Activated CD4-positive, alpha-beta T cell treated with anti-CD3 and anti-CD28 coated beads, Interleukin-2, amount 50 U/mL, for 16 hours (primary cell): ENCODE data around the gene RNPS1.
"Not testable (repeated sequence)": the region's sequence is repeated elsewhere in the genome, so short reads cannot be mapped to it uniquely, and the experiment has no call there.

Source experiments
- DNase-seq: peaks from one replicate; pipeline ENCODE4 v3.0.0-alpha.2; 2020

The RNPS1 gene

GRCh38 chr16:2253293-2253692 is 14.6 kb downstream of the RNPS1 start:
- DNase-seq: no peak

GRCh38 chr16:2252806-2253148 is 15.1 kb downstream of the RNPS1 start:
- no peak for DNase-seq

GRCh38 chr16:2251296-2252111 is 16.4 kb downstream of the RNPS1 start, which contains the start of gene ECI1:
Gene ECI1 (minus strand): TSS chr16:2251587. CDS start chr16:2251566, 21 bp downstream.
- DNase-seq: peak; percentile 93

- peak; percentile 44 for DNase-seq
These were observed 17.2 kb downstream of the RNPS1 start for GRCh38 chr16:2250652-2251295.

- no peak for DNase-seq
These were observed 21.5 kb downstream of the RNPS1 start for GRCh38 chr16:2246301-2246885.

GRCh38 chr16:2244926-2245795 is 22.8 kb downstream of the RNPS1 start:
- DNase-seq: no peak

- no peak for DNase-seq
These were observed 23.6 kb downstream of the RNPS1 start for GRCh38 chr16:2244301-2244700.

GRCh38 chr16:2243781-2244180 is 24.1 kb downstream of the RNPS1 start:
- DNase-seq: no peak

GRCh38 chr16:2243031-2243528 is 24.8 kb downstream of the RNPS1 start:
- no peak for DNase-seq

GRCh38 chr16:2242598-2242997 is 25.3 kb downstream of the RNPS1 start:
- DNase-seq: no peak

GRCh38 chr16:2240331-2240730 is 27.6 kb downstream of the RNPS1 start:
- not testable (repeated sequence) for DNase-seq

GRCh38 chr16:2238838-2239675 is 28.9 kb downstream of the RNPS1 start:
- no peak for DNase-seq

GRCh38 chr16:2238150-2238837 is 29.6 kb downstream of the RNPS1 start:
- DNase-seq: no peak

GRCh38 chr16:2237493-2238149 is 30.3 kb downstream of the RNPS1 start:
- DNase-seq: no peak

GRCh38 chr16:2237102-2237482 is 30.8 kb downstream of the RNPS1 start:
- DNase-seq: no peak

- no peak for DNase-seq
These were observed 31.4 kb downstream of the RNPS1 start, which contains the start of gene DNASE1L2 for GRCh38 chr16:2236337-2237101. Gene DNASE1L2 (plus strand): TSS chr16:2236444. CDS start chr16:2236817, 373 bp downstream.

- no peak for DNase-seq
These were observed 32.1 kb downstream of the RNPS1 start for GRCh38 chr16:2235695-2236336.

GRCh38 chr16:2235234-2235651 is 32.7 kb downstream of the RNPS1 start:
- no peak for DNase-seq

GRCh38 chr16:2234813-2235170 is 33.1 kb downstream of the RNPS1 start:
- DNase-seq: no peak
